ENCODE data around the gene TMEM37. TPM values are rescaled to one million over a fixed set of nuclear protein-coding genes. Genes with fewer than 3 reads are reported as not detected.

Gene TMEM37
- total and polyA plus RNA-seq, 2 donors from 2014 or later, result 59.4 to 221 TPM

- TF ChIP-seq, protein P1, sequence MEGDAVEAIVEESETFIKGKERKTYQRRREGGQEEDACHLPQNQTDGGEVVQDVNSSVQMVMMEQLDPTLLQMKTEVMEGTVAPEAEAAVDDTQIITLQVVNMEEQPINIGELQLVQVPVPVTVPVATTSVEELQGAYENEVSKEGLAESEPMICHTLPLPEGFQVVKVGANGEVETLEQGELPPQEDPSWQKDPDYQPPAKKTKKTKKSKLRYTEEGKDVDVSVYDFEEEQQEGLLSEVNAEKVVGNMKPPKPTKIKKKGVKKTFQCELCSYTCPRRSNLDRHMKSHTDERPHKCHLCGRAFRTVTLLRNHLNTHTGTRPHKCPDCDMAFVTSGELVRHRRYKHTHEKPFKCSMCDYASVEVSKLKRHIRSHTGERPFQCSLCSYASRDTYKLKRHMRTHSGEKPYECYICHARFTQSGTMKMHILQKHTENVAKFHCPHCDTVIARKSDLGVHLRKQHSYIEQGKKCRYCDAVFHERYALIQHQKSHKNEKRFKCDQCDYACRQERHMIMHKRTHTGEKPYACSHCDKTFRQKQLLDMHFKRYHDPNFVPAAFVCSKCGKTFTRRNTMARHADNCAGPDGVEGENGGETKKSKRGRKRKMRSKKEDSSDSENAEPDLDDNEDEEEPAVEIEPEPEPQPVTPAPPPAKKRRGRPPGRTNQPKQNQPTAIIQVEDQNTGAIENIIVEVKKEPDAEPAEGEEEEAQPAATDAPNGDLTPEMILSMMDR (IDR thresholded peaks at IDR 0.05; ENCODE audit: borderline replicate concordance, extremely low read depth, insufficient read depth), result no peak
- Histone ChIP-seq H3K27ac (ENCODE audit: low read depth in 2 of 2, low read length in 2 of 2) (no peak overlapping the region), H3K4me3 (ENCODE audit: low read length in 3 of 3) (no peak overlapping the region), H3K27me3 (ENCODE audit: control insufficient read depth, insufficient read depth, low read length) (no peaks in the 10 kb centered on the region), H3K36me3 (ENCODE audit: control insufficient read depth in 2 of 3, insufficient read depth in 3 of 3, low read length in 3 of 3) (no peaks in the 10 kb centered on the region), H3K4me1 (ENCODE audit: control insufficient read depth in 2 of 3, insufficient read depth in 2 of 3, low read depth in 1 of 3, low read length in 3 of 3) (no peaks in the 10 kb centered on the region), H3K9ac (ENCODE audit: low read length in 3 of 3) (no peak overlapping the region), H3K9me3 (ENCODE audit: control insufficient read depth in 2 of 3, insufficient read depth in 1 of 3, low read length in 3 of 3) (no peaks in the 10 kb centered on the region)
- FAIRE-seq (no peak), DNase-seq (peak in 1 of 5 donors; percentile 38)
- intact Hi-C loops (cut with DNase I), result no loop called here
These were observed 23.5 kb downstream of the TMEM37 start for GRCh38 chr2:119455066-119455718.

DNA sequence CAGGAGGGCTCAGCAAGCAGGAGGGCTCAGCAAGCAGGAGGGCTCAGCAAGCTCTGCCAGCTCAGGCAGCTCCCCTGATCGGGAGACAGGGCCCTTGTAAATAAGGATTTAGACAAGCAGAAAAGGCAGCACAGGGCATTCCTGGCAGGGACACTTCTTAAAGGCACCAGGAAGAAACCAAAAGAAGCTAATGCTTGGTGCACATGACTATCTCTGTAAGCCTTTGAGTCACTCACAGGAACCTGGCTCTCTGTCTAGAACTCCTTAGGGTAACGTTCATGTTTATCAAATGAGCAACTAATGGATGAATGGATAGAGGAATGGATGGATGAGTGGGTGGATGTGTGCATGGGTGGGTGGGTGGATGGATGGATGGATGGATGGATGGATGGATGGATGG lies 28.4 kb downstream of the TMEM37 start:
- FAIRE-seq (no peak), DNase-seq (no peak)
- no peak overlapping the region for H3K27ac ChIP-seq (ENCODE audit: low read depth in 2 of 2, low read length in 2 of 2)
- H3K9ac ChIP-seq (ENCODE audit: low read length in 3 of 3), result no peak overlapping the region
- no peaks in the 10 kb centered on the region for H3K4me1 ChIP-seq (ENCODE audit: control insufficient read depth in 2 of 3, insufficient read depth in 2 of 3, low read depth in 1 of 3, low read length in 3 of 3)
- intact Hi-C loops (cut with DNase I), result no loop called here
- H3K27me3 ChIP-seq (ENCODE audit: control insufficient read depth, insufficient read depth, low read length), result no peaks in the 10 kb centered on the region
- H3K9me3 ChIP-seq (ENCODE audit: control insufficient read depth in 2 of 3, insufficient read depth in 1 of 3, low read length in 3 of 3), result no peaks in the 10 kb centered on the region
- H3K4me3 ChIP-seq (ENCODE audit: low read length in 3 of 3), result no peak overlapping the region
- TF ChIP-seq, protein P1 (IDR thresholded peaks at IDR 0.05; ENCODE audit: borderline replicate concordance, extremely low read depth, insufficient read depth), result no peak
- H3K36me3 ChIP-seq (ENCODE audit: control insufficient read depth in 2 of 3, insufficient read depth in 3 of 3, low read length in 3 of 3), result no peaks in the 10 kb centered on the region

DNA sequence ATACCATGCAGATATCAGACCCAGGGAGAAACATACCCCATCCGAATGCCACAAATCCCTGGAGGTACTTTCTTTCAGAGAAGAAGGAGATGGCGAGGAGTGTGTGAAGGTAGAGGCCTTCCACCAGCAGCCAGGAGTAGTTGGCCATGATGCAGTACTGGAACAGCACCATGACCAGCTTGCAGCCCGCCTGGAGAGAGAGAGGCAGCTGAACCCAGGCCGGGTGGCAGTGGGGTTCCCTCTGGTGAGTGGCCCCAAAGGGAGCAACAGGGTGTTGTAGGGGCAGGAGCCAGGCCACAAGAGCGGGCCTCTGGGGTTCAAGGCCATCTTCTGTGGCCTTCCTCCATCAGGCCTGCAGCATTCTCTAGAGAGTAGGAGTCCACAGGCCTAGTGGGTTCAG lies 30.2 kb downstream of the TMEM37 start:
- FAIRE-seq, result no peak
- intact Hi-C loops (cut with DNase I), result no loop called here
- no peaks in the 10 kb centered on the region for H3K9me3 ChIP-seq (ENCODE audit: control insufficient read depth in 2 of 3, insufficient read depth in 1 of 3, low read length in 3 of 3)

More for the DNA sequence above, 30.2 kb downstream of the TMEM37 start:
- no peak for DNase-seq
- H3K9ac ChIP-seq (ENCODE audit: low read length in 3 of 3), result no peak overlapping the region
- no peaks in the 10 kb centered on the region for H3K27me3 ChIP-seq (ENCODE audit: control insufficient read depth, insufficient read depth, low read length)
- no peak overlapping the region for H3K4me3 ChIP-seq (ENCODE audit: low read length in 3 of 3)
- H3K36me3 ChIP-seq (ENCODE audit: control insufficient read depth in 2 of 3, insufficient read depth in 3 of 3, low read length in 3 of 3), result no peaks in the 10 kb centered on the region
- TF ChIP-seq, protein P1 (IDR thresholded peaks at IDR 0.05; ENCODE audit: borderline replicate concordance, extremely low read depth, insufficient read depth), result no peak
- no peak overlapping the region for H3K27ac ChIP-seq (ENCODE audit: low read depth in 2 of 2, low read length in 2 of 2)
- no peaks in the 10 kb centered on the region for H3K4me1 ChIP-seq (ENCODE audit: control insufficient read depth in 2 of 3, insufficient read depth in 2 of 3, low read depth in 1 of 3, low read length in 3 of 3)

Data from kidney (tissue), 14 donors.